Measurements from ENCODE around the gene AURKAIP1.
A peak's percentile ranks its signal among the peaks of the same experiment; 100 is the strongest.

AURKAIP1 gene

GRCh38 chr1:1334835-1335234 is 40.2 kb downstream of the AURKAIP1 start:
- TF ChIP-seq CTCF (IDR thresholded peaks at IDR 0.05; ENCODE audit: low read depth, low read length) (no peak), MAX (IDR thresholded peaks at IDR 0.05; ENCODE audit: low read depth, low read length) (peak; percentile 86)
- no peak overlapping the region for H3K4me3 ChIP-seq (ENCODE audit: low read depth, low read length)
- peak; percentile 39 for DNase-seq (ENCODE audit: low read depth)

- TF ChIP-seq MYC (IDR thresholded peaks at IDR 0.05; ENCODE audit: low read depth, low read length) (no peak), MAX (IDR thresholded peaks at IDR 0.05; ENCODE audit: low read depth, low read length) (no peak), CTCF (IDR thresholded peaks at IDR 0.05; ENCODE audit: low read depth, low read length) (no peak), POLR2A (IDR thresholded peaks at IDR 0.05; ENCODE audit: extremely low read depth, insufficient read length) (no peak)
- DNase-seq (ENCODE audit: low read depth) = no peak
- H3K4me3 ChIP-seq (ENCODE audit: low read depth, low read length) = no peak overlapping the region
Measured at GRCh38 chr1:1333551-1334241, 41.3 kb downstream of the AURKAIP1 start.

- TF ChIP-seq CTCF (IDR thresholded peaks at IDR 0.05; ENCODE audit: low read depth, low read length) = no peak
- TF ChIP-seq POLR2A (IDR thresholded peaks at IDR 0.05; ENCODE audit: extremely low read depth, insufficient read length) = no peak
- TF ChIP-seq MAX (IDR thresholded peaks at IDR 0.05; ENCODE audit: low read depth, low read length) = no peak
- TF ChIP-seq MYC (IDR thresholded peaks at IDR 0.05; ENCODE audit: low read depth, low read length) = no peak
- no peak overlapping the region for H3K4me3 ChIP-seq (ENCODE audit: low read depth, low read length)
- no peak for DNase-seq (ENCODE audit: low read depth)
Measured at GRCh38 chr1:1332774-1333480, 42.1 kb downstream of the AURKAIP1 start.

- H3K4me3 ChIP-seq (ENCODE audit: low read depth, low read length) = no peak overlapping the region
- TF ChIP-seq CTCF (IDR thresholded peaks at IDR 0.05; ENCODE audit: low read depth, low read length) (no peak), POLR2A (IDR thresholded peaks at IDR 0.05; ENCODE audit: extremely low read depth, insufficient read length) (no peak), MYC (IDR thresholded peaks at IDR 0.05; ENCODE audit: low read depth, low read length) (no peak), MAX (IDR thresholded peaks at IDR 0.05; ENCODE audit: low read depth, low read length) (no peak)
- DNase-seq (ENCODE audit: low read depth) = no peak
Measured at GRCh38 chr1:1332031-1332755, 42.8 kb downstream of the AURKAIP1 start.

GRCh38 chr1:1331068-1331965 is 43.7 kb downstream of the AURKAIP1 start, which contains the start of gene TAS1R3:
TAS1R3 (plus strand) TSS chr1:1331280; CDS start chr1:1331346, 66 bp downstream.
- no peak for DNase-seq (ENCODE audit: low read depth)
- no peak within 1 kb of the TSS for H3K4me3 ChIP-seq (ENCODE audit: low read depth, low read length)
- TF ChIP-seq POLR2A (IDR thresholded peaks at IDR 0.05; ENCODE audit: extremely low read depth, insufficient read length) (no peak), CTCF (IDR thresholded peaks at IDR 0.05; ENCODE audit: low read depth, low read length) (no peak), MAX (IDR thresholded peaks at IDR 0.05; ENCODE audit: low read depth, low read length) (no peak), MYC (IDR thresholded peaks at IDR 0.05; ENCODE audit: low read depth, low read length) (no peak)

All from NB4 (cell line).